GM18519 (cell line): ENCODE results near the gene FJX1.
"Not testable (repeated sequence)": the region's sequence is repeated elsewhere in the genome, so short reads cannot be mapped to it uniquely, and the experiment has no call there.

Source experiments
- ATAC-seq: cut with Tn5 transposase; IDR thresholded peaks from one replicate; pipeline ENCODE4 v1.9.1; 2021; ENCODE audit warnings: mild to moderate bottlenecking, moderate library complexity; ENCODE audit not compliant: unreplicated experiment, low FRiP score

FJX1 gene

GRCh38 chr11:35629511-35629910, 11.3 kb downstream of the FJX1 start:
- ATAC-seq: no peak

GRCh38 chr11:35629914-35630313, 11.7 kb downstream of the FJX1 start:
- ATAC-seq: no peak

GRCh38 chr11:35631891-35632290, 13.6 kb downstream of the FJX1 start:
- ATAC-seq: no peak

- no peak for ATAC-seq
Measured at GRCh38 chr11:35632301-35632700, 14.0 kb downstream of the FJX1 start.

GRCh38 chr11:35633827-35634423, 15.7 kb downstream of the FJX1 start:
- no peak for ATAC-seq

GRCh38 chr11:35635933-35636332, 17.7 kb downstream of the FJX1 start:
- no peak for ATAC-seq

GRCh38 chr11:35639591-35640179, 21.4 kb downstream of the FJX1 start:
- no peak for ATAC-seq

- no peak for ATAC-seq
Measured at GRCh38 chr11:35641171-35641897, 23.1 kb downstream of the FJX1 start.

- no peak for ATAC-seq
Measured at GRCh38 chr11:35641964-35642363, 23.7 kb downstream of the FJX1 start.

- ATAC-seq: no peak
Measured at GRCh38 chr11:35647421-35648093, 29.3 kb downstream of the FJX1 start.

- ATAC-seq: no peak
Measured at GRCh38 chr11:35650006-35650405, 31.7 kb downstream of the FJX1 start.

GRCh38 chr11:35650467-35650866, 32.2 kb downstream of the FJX1 start:
- ATAC-seq: no peak

- ATAC-seq: no peak
Measured at GRCh38 chr11:35651263-35651662, 33.0 kb downstream of the FJX1 start.

GRCh38 chr11:35652786-35653185, 34.5 kb downstream of the FJX1 start:
- ATAC-seq: not testable (repeated sequence)

GRCh38 chr11:35654711-35655110, 36.5 kb downstream of the FJX1 start:
- ATAC-seq: no peak

GRCh38 chr11:35655254-35655653, 37.0 kb downstream of the FJX1 start:
- ATAC-seq: no peak

GRCh38 chr11:35655856-35656255, 37.6 kb downstream of the FJX1 start:
- ATAC-seq: no peak

GRCh38 chr11:35658020-35658948, 40.0 kb downstream of the FJX1 start:
- ATAC-seq: no peak

- ATAC-seq: no peak
Measured at GRCh38 chr11:35661534-35661933, 43.3 kb downstream of the FJX1 start.

GRCh38 chr11:35662061-35662648, 43.9 kb downstream of the FJX1 start:
- ATAC-seq: peak; percentile 13
